GM12891 (cell line): Measurements from ENCODE around the gene SORCS2.

Source experiments
- POLR2A ChIP-seq: IDR thresholded peaks from 2 replicates; pipeline ENCODE4 v1.6.1; 2011; ENCODE audit warnings: low read depth, low read length, control low read depth
- TAF1 ChIP-seq: IDR thresholded peaks from 2 replicates; pipeline ENCODE4 v1.6.1; 2011; ENCODE audit warnings: low read depth, low read length, control low read depth

DNA sequence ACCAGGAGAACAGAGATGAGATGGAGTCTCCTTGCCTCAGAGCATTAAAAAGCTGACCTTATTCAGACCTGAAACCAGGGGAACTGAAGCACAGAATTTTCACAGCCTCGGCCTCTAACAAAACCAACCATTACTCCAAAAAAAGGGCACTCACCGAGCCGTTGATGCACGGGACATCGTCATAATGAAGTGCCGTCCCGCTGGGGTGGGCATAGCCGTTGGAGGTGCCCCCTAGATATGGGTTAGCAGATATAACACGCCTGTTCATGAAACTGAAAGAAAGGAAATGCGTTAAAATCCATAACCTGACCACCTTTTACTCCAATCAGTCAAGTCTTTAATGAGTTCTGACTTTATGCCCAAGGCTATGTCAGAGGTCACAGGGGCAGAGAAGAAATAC lies 593.7 kb downstream of the SORCS2 start:
- TF ChIP-seq POLR2A, result no peak
- TF ChIP-seq TAF1, result no peak
